Sigmoid colon (tissue), 3 donors: ENCODE data around the gene C12orf75.

Source experiments
- CTCF ChIP-seq, 4 experiments: fragments of 450-650 bp in 3 of 4; fragments of 200-600 bp in 1 of 4; IDR thresholded peaks; one replicate each; pipeline ENCODE4 v1.5.1; 2016 to 2019; ENCODE audit warnings: antibody characterized with exemption in 4 of 4, mild to moderate bottlenecking in 3 of 4, moderate library complexity in 2 of 4
- POLR2A ChIP-seq, 2 donors: fragments of 450-650 bp; IDR thresholded peaks; one replicate each; pipeline ENCODE4 v1.6.1; 2016; ENCODE audit warnings: antibody characterized with exemption in 2 of 2, mild to moderate bottlenecking in 2 of 2, moderate library complexity in 2 of 2

GRCh38 chr12:105396024-105396423, 65.5 kb downstream of the C12orf75 start:
- TF ChIP-seq CTCF (IDR thresholded peaks at IDR 0.05) = no peak
- no peak for TF ChIP-seq POLR2A (IDR thresholded peaks at IDR 0.05)
